Upper lobe of right lung (tissue), 1 donor: ENCODE results near the gene WDR59. TPM values are rescaled to one million over a fixed set of nuclear protein-coding genes. Genes with fewer than 3 reads are reported as not detected.

Experiments
- ATAC-seq: fragments of 200-7000 bp; cut with Tn5 transposase; one replicate; pipeline ENCODE4 v1.9.1; 2020; ENCODE audit warnings: mild to moderate bottlenecking, moderate library complexity
- DNase-seq: peaks from one replicate; pipeline ENCODE4 v3.0.0-alpha.2; 2020
- H3K27ac ChIP-seq: fragments of 200-600 bp; one replicate; pipeline ENCODE4 v1.8.0; 2022
- H3K27me3 ChIP-seq: fragments of 200-600 bp; one replicate; pipeline ENCODE4 v1.8.0; 2022; ENCODE audit warnings: mild to moderate bottlenecking
- H3K36me3 ChIP-seq: fragments of 200-600 bp; one replicate; pipeline ENCODE4 v1.8.0; 2022
- H3K4me1 ChIP-seq: fragments of 200-600 bp; one replicate; pipeline ENCODE4 v1.8.0; 2022
- H3K4me3 ChIP-seq: fragments of 200-600 bp; one replicate; pipeline ENCODE4 v1.8.0; 2022; ENCODE audit warnings: mild to moderate bottlenecking
- H3K9me3 ChIP-seq: fragments of 200-600 bp; one replicate; pipeline ENCODE4 v1.8.0; 2022
- intact Hi-C: fragments of 100-400 bp; cut with DNase I; formaldehyde crosslinking; loops from one replicate; pipeline ENCODE4 v1.11.0; 2022
- total RNA-seq: library from RNA; stranded (reverse); fragmentation: NEBNext Ultra II Directional; extraction: Animal tissue kit (Norgen Biotek cat#: 25700); gene quantifications from one replicate; pipeline ENCODE4 v1.2.1, GENCODE V29; 2021
- TF ChIP-seq, protein P1 (sequence below): fragments of 200-600 bp; IDR thresholded peaks from one replicate; pipeline ENCODE4 v1.8.0; 2022; ENCODE audit warnings: antibody characterized with exemption
- donor health status: DM: no; HTN: yes; CAD: no; lungs with severe emphysema.

The WDR59 gene
- total RNA-seq, 1 donor from 2014 or later: 51.6 TPM

DNA sequence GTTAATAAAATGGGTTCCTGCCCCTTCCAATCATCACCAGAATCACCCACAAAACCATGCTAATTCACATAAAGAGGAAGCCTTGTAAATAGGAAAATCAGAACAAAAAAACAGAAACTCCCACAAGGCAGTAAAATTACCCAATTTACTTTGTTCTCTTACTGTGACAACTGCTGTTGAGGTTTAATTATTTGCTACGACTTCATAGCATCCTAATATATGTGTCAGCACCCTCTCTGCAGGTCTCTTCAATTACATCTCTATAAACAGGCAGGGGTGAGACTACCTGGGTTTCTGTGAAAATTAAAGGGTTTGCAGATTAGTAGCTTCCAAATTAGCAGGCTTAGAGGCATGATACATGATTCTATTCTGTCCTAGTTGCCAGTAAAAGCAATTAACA is 2.7 kb downstream of the WDR59 start:
- H3K4me3 ChIP-seq: no peak overlapping the region
- peaks cover 5% of the 10 kb centered on the region for H3K4me1 ChIP-seq
- peaks cover 5% of the 10 kb centered on the region for H3K36me3 ChIP-seq
- intact Hi-C loops: no loop called here
- ATAC-seq (no peak), DNase-seq (no peak)
- H3K27ac ChIP-seq: no peak overlapping the region
- H3K27me3 ChIP-seq: no peaks in the 10 kb centered on the region
- no peaks in the 10 kb centered on the region for H3K9me3 ChIP-seq
- TF ChIP-seq, protein P1, sequence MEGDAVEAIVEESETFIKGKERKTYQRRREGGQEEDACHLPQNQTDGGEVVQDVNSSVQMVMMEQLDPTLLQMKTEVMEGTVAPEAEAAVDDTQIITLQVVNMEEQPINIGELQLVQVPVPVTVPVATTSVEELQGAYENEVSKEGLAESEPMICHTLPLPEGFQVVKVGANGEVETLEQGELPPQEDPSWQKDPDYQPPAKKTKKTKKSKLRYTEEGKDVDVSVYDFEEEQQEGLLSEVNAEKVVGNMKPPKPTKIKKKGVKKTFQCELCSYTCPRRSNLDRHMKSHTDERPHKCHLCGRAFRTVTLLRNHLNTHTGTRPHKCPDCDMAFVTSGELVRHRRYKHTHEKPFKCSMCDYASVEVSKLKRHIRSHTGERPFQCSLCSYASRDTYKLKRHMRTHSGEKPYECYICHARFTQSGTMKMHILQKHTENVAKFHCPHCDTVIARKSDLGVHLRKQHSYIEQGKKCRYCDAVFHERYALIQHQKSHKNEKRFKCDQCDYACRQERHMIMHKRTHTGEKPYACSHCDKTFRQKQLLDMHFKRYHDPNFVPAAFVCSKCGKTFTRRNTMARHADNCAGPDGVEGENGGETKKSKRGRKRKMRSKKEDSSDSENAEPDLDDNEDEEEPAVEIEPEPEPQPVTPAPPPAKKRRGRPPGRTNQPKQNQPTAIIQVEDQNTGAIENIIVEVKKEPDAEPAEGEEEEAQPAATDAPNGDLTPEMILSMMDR: no peak

DNA sequence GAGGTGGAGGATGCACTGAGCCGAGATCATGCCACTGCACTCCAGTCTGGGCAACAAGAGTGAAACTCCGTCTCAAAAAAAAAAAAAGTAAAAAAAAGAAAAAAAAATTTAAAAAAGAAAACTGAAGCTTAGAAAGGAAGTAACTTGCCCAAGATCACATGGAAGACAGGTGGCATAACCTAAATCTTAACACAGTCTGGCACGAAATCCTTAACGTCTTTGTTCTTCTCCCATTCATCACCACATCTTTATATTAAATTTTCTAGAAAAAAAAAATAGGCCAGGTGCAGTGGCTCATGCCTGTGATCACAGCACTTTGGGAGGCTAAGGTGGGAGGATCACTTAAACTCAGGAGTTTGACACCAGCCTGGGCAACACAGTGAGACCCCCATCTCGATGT is 9.3 kb downstream of the WDR59 start:
- intact Hi-C loops: no loop called here
- no peaks in the 10 kb centered on the region for H3K27me3 ChIP-seq
- TF ChIP-seq, protein P1: no peak
- ATAC-seq (no peak), DNase-seq (no peak)
- no peaks in the 10 kb centered on the region for H3K4me1 ChIP-seq
- no peak overlapping the region for H3K4me3 ChIP-seq
- peaks cover 5% of the 10 kb centered on the region for H3K36me3 ChIP-seq
- no peaks in the 10 kb centered on the region for H3K9me3 ChIP-seq
- H3K27ac ChIP-seq: no peak overlapping the region

DNA sequence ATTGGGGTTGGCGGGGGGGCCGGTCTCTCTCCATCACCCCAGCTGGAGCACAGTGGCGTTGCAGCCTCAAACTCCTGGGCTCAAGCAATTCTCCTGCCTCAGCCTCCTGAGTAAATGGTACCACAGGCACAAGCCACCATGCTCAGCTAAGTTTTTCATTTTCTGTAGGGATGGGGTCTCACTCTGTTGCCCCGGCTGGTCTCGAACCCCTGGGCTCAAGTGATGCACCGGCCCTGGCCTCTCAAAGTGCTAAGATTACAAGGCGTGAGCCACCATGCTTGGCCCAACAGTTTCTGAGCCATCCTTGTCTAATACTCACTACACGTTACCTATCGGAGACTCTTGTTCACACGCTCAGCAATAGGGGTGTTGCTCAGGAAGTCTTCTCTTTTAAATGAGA is 11.6 kb downstream of the WDR59 start:
- H3K27me3 ChIP-seq: no peaks in the 10 kb centered on the region
- no peak overlapping the region for H3K27ac ChIP-seq
- H3K4me1 ChIP-seq: no peaks in the 10 kb centered on the region
- peaks cover 5% of the 10 kb centered on the region for H3K36me3 ChIP-seq
- TF ChIP-seq, protein P1: no peak
- no peak for DNase-seq
- ATAC-seq: no peak
- intact Hi-C loops: no loop called here
- H3K4me3 ChIP-seq: no peak overlapping the region
- no peaks in the 10 kb centered on the region for H3K9me3 ChIP-seq

DNA sequence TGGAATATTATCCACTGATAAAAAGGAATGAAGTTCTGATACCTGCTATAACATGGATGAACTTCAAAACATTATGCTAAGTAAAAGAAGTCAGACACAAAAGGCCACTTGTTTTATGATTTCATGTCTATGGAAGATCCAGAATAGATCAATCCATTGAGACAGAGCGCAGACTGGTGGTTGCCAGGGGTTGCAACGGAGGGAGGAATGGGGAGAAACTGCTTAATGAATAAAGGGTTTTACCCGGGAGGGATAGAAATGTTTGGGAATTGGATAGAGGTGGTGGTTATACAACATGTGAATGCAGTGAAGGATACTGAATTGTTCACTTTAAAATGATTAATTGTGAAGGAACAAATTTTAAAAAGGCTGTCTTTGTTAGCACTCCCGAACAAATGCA is 30.2 kb downstream of the WDR59 start:
- ATAC-seq: no peak
- Histone ChIP-seq H3K4me1 (no peaks in the 10 kb centered on the region), H3K27me3 (no peaks in the 10 kb centered on the region), H3K4me3 (no peak overlapping the region), H3K27ac (no peak overlapping the region), H3K9me3 (no peaks in the 10 kb centered on the region), H3K36me3 (peaks cover 49% of the 10 kb centered on the region)
- no peak for DNase-seq
- TF ChIP-seq, protein P1: no peak
- intact Hi-C loops: no loop called here

DNA sequence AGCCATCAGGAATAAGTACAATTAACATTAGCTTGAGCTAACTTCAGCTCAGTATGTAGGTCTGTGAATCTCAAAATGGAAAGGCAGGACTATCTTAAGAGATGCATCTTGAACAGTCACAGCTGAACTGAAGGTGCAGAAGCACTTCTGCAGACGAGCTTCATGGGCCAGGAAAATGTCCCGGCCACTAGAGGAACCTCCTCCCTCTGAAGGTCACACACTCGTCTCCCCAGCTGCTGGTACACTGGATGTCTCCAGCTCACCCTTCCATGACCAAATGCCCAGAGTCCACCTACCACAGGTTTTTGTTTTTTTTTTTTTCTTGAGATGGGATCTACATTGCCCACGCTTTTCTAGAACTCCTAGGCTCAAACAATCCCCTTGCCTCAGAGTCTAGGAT is 33.2 kb downstream of the WDR59 start:
- H3K27me3 ChIP-seq: no peaks in the 10 kb centered on the region
- peaks cover 67% of the 10 kb centered on the region for H3K36me3 ChIP-seq
- H3K9me3 ChIP-seq: no peaks in the 10 kb centered on the region
- H3K4me3 ChIP-seq: no peak overlapping the region
- ATAC-seq (no peak), DNase-seq (no peak)
- H3K27ac ChIP-seq: no peak overlapping the region
- TF ChIP-seq, protein P1: no peak
- intact Hi-C loops: no loop called here
- H3K4me1 ChIP-seq: no peaks in the 10 kb centered on the region

DNA sequence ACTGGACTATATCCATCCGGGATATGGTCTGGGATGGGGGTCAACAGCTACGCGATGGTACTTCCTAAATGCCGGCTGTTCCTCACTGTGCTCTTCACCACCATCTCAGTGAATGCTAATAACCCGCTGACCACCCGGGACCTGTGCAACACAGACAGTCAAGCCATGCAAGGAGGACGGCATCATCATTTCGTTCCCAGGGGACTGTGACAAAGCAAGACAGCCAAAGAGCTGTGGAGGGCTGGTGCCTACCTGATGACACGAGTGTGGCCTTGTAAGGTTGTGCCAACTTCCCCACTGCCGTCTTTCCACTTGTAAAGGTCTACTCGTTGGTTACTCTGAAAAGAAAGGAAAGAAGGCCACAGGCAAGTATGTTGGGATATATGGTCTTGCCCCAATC is 33.7 kb downstream of the WDR59 start:
- no peaks in the 10 kb centered on the region for H3K27me3 ChIP-seq
- H3K4me3 ChIP-seq: no peak overlapping the region
- ATAC-seq: no peak
- intact Hi-C loops: no loop called here
- no peak for DNase-seq
- H3K9me3 ChIP-seq: no peaks in the 10 kb centered on the region
- TF ChIP-seq, protein P1: no peak
- H3K36me3 ChIP-seq: peaks cover 67% of the 10 kb centered on the region
- no peak overlapping the region for H3K27ac ChIP-seq
- H3K4me1 ChIP-seq: no peaks in the 10 kb centered on the region
